Stimulated activated CD4-positive, alpha-beta T cell treated with anti-CD3 and anti-CD28 coated beads, TNF-alpha, amount 100 ng/mL, for 24 hours (primary cell): ENCODE data around the gene BTN2A1.
"Not testable (repeated sequence)": the region's sequence is repeated elsewhere in the genome, so short reads cannot be mapped to it uniquely, and the experiment has no call there.

Experiments used
- DNase-seq, 3 experiments: peaks; one replicate each; pipeline ENCODE4 v3.0.0-alpha.2; 2020; ENCODE audit warnings: low read depth in 3 of 3

The BTN2A1 gene

GRCh38 chr6:26493258-26493657 is 35.5 kb downstream of the BTN2A1 start:
- DNase-seq, result no peak

- no peak for DNase-seq
These were observed 36.4 kb downstream of the BTN2A1 start for GRCh38 chr6:26494117-26494516.

GRCh38 chr6:26495281-26495680 is 37.5 kb downstream of the BTN2A1 start:
- no peak for DNase-seq

GRCh38 chr6:26497610-26498009 is 39.9 kb downstream of the BTN2A1 start:
- no peak for DNase-seq

GRCh38 chr6:26500102-26500501 is 42.3 kb downstream of the BTN2A1 start, which contains the start of gene BTN1A1:
Gene BTN1A1, plus strand, starts transcription at chr6:26500303. Its CDS starts 984 bp downstream, at chr6:26501287.
- DNase-seq, result no peak

- DNase-seq, result peak in 2 of 3 experiments; percentile 15 to 22
These were observed 43.8 kb downstream of the BTN2A1 start for GRCh38 chr6:26501482-26501986.

GRCh38 chr6:26502165-26502564 is 44.4 kb downstream of the BTN2A1 start:
- DNase-seq, result no peak

GRCh38 chr6:26502626-26503025 is 44.9 kb downstream of the BTN2A1 start:
- DNase-seq, result no peak

GRCh38 chr6:26507658-26508057 is 49.9 kb downstream of the BTN2A1 start:
- DNase-seq, result no peak

GRCh38 chr6:26511033-26511432 is 53.3 kb downstream of the BTN2A1 start:
- DNase-seq, result not testable (repeated sequence)

- DNase-seq, result no peak
These were observed 57.2 kb downstream of the BTN2A1 start for GRCh38 chr6:26514984-26515383.

GRCh38 chr6:26516481-26517427 is 59.0 kb downstream of the BTN2A1 start:
- DNase-seq, result no peak
